Mesothelial cell of epicardium (in vitro differentiated cells): ENCODE results near the gene ATP5IF1. TPM values are rescaled to one million over a fixed set of nuclear protein-coding genes. Genes with fewer than 3 reads are reported as not detected.

Source experiments
- DNase-seq, 2 experiments: peaks; one replicate each; pipeline ENCODE4 v3.0.0; 2021; ENCODE audit warnings: low spot score in 2 of 2; ENCODE audit not compliant: unreplicated experiment in 2 of 2
- H3K27ac Mint-ChIP-seq: 2 replicates; pipeline ENCODE4 v1.8.0; 2021; ENCODE audit warnings: mixed read lengths
- H3K27me3 Mint-ChIP-seq: 2 replicates; pipeline ENCODE4 v1.8.0; 2021; ENCODE audit warnings: low read depth, mixed read lengths
- H3K36me3 Mint-ChIP-seq: 2 replicates; pipeline ENCODE4 v1.8.0; 2021; ENCODE audit warnings: mixed read lengths
- H3K4me1 Mint-ChIP-seq: 2 replicates; pipeline ENCODE4 v1.8.0; 2021; ENCODE audit warnings: mixed read lengths
- H3K4me3 Mint-ChIP-seq: 2 replicates; pipeline ENCODE4 v1.8.0; 2021; ENCODE audit warnings: mild to moderate bottlenecking, moderate library complexity, mixed read lengths
- H3K9me3 Mint-ChIP-seq: 2 replicates; pipeline ENCODE4 v1.8.0; 2021; ENCODE audit warnings: mixed read lengths
- total RNA-seq: library from RNA; stranded (reverse); gene quantifications from 3 replicates; pipeline ENCODE4 v1.2.1, GENCODE V29; 2021
- TF ChIP-seq, protein P1 (sequence below): fragments of 200-600 bp; sonication (generic); IDR thresholded peaks from one replicate; pipeline ENCODE4 v1.5.0; 2021; ENCODE audit warnings: antibody characterized with exemption; ENCODE audit not compliant: unreplicated experiment

The ATP5IF1 gene
- total RNA-seq, 1 donor from 2014 or later = 125 TPM

DNA sequence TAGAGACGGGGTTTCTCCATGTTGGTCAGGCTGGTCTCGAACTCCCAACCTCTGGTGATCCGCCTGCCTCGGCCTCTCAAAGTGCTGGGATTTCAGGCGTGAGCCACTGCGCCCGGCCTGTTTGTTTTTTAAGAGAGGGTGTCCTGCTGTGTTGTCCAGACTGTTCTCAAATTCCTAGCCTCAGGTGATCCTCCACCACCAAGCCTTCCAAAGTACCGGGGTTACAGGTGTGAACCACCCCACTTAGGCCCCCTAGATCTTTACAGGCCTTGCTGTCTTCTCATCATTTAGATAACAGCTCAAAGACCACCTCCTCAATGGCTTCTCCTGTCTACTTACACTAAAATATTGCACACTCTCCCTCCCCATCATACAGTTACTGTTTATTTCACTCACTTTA is 29.7 kb downstream of the ATP5IF1 start:
- no peaks in the 10 kb centered on the region for H3K27me3 Mint-ChIP-seq
- no peak overlapping the region for H3K27ac Mint-ChIP-seq
- DNase-seq = no peak
- no peaks in the 10 kb centered on the region for H3K9me3 Mint-ChIP-seq
- TF ChIP-seq, protein P1, sequence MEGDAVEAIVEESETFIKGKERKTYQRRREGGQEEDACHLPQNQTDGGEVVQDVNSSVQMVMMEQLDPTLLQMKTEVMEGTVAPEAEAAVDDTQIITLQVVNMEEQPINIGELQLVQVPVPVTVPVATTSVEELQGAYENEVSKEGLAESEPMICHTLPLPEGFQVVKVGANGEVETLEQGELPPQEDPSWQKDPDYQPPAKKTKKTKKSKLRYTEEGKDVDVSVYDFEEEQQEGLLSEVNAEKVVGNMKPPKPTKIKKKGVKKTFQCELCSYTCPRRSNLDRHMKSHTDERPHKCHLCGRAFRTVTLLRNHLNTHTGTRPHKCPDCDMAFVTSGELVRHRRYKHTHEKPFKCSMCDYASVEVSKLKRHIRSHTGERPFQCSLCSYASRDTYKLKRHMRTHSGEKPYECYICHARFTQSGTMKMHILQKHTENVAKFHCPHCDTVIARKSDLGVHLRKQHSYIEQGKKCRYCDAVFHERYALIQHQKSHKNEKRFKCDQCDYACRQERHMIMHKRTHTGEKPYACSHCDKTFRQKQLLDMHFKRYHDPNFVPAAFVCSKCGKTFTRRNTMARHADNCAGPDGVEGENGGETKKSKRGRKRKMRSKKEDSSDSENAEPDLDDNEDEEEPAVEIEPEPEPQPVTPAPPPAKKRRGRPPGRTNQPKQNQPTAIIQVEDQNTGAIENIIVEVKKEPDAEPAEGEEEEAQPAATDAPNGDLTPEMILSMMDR = no peak
- H3K4me3 Mint-ChIP-seq = no peak overlapping the region
- H3K4me1 Mint-ChIP-seq = peaks cover 22% of the 10 kb centered on the region
- peaks cover 6% of the 10 kb centered on the region for H3K36me3 Mint-ChIP-seq

DNA sequence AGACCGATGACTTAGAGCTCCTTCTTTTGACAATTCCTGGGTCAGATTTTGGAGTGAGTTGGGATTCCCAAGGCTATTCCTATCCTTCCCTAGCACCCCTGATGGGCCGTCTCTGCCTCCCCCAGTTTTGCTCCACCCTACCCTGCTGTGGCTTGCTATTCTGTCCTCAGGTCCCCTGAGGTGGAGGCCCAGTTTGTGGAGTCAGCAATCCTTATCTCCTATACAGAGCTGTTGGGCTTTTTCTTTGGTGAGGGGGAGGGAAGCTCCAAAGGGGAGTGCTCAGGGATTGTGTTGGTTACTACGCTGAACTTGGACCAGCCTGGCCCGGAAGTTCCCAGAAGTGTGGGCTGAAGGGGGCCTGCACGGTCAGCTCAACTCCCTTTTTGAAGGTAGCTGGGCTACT is 31.0 kb downstream of the ATP5IF1 start:
- no peak overlapping the region for H3K4me3 Mint-ChIP-seq
- no peaks in the 10 kb centered on the region for H3K27me3 Mint-ChIP-seq
- DNase-seq = no peak
- H3K36me3 Mint-ChIP-seq = peaks cover 7% of the 10 kb centered on the region
- TF ChIP-seq, protein P1 = no peak
- peaks cover 13% of the 10 kb centered on the region for H3K4me1 Mint-ChIP-seq
- H3K9me3 Mint-ChIP-seq = no peaks in the 10 kb centered on the region
- no peak overlapping the region for H3K27ac Mint-ChIP-seq

DNA sequence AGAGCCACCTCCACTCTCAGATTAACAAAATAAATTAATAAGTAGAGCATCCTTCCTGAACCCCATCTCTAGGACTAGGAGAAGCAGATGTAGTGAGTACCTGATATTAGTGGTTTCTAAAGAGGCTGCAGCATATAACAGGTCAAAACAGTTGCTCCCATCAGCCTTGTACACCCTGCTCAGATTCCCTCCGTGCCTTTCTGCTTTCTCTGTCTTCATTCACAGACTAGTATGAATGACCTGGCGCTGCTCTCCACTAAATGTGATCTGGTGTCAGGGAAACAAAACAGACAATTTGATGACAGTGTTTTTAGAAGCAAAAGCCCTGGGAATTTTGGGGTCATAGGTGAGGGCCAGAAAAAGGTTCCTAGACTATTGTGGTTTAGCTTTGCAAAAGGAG is 31.7 kb downstream of the ATP5IF1 start:
- no peak for DNase-seq
- peaks cover 7% of the 10 kb centered on the region for H3K36me3 Mint-ChIP-seq
- H3K27ac Mint-ChIP-seq = no peak overlapping the region
- TF ChIP-seq, protein P1 = no peak
- no peaks in the 10 kb centered on the region for H3K9me3 Mint-ChIP-seq
- H3K27me3 Mint-ChIP-seq = no peaks in the 10 kb centered on the region
- peaks cover 13% of the 10 kb centered on the region for H3K4me1 Mint-ChIP-seq
- H3K4me3 Mint-ChIP-seq = no peak overlapping the region

DNA sequence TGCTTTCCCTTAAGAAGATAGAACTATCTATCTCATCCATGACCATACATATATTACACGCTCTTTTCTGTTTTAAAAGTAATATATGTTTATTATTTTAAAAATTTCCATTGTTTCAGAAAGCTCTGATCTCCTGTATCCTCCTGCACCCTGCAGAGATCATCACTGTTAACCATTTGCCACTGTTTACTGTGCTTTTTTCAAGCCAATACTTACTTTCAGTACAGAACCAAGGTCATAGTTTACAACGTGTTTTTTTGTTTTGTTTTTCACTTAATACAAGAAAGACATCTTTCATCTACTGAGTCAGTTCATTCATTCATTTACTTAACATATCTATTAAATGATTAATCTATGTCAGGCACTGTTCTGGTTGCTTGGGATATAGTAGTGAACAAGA is 33.6 kb downstream of the ATP5IF1 start:
- Mint-ChIP-seq H3K27me3 (no peaks in the 10 kb centered on the region), H3K4me1 (peaks cover 8% of the 10 kb centered on the region), H3K36me3 (peaks cover 7% of the 10 kb centered on the region), H3K9me3 (no peaks in the 10 kb centered on the region), H3K27ac (no peak overlapping the region), H3K4me3 (no peak overlapping the region)
- TF ChIP-seq, protein P1 = no peak
- DNase-seq = no peak

DNA sequence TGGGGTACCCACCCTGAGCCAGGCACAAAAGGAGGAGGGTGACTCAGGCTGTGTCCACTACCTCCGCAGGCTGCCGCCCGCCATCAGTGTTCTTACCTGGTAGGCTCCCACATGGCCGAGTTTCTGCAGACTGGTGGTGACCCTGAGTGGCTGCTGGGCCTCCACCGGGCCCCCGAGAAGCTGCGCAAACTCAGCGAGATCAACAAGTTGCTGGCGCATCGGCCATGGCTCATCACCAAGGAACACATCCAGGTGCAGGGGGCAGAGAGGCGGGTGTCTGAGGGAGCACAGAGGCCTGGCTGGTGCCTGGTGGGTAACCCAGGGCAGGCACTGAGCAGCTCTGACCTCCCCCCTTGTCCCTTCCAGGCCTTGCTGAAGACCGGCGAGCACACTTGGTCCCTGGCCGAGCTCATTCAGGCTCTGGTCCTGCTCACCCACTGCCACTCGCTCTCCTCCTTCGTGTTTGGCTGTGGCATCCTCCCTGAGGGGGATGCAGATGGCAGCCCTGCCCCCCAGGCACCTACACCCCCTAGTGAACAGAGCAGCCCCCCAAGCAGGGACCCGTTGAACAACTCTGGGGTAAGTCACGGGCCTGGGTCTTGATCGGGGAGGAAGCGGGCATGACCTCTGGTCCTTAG is 36.4 kb downstream of the ATP5IF1 start:
- H3K36me3 Mint-ChIP-seq = peaks cover 13% of the 10 kb centered on the region
- TF ChIP-seq, protein P1 = no peak
- no peaks in the 10 kb centered on the region for H3K4me1 Mint-ChIP-seq
- no peak overlapping the region for H3K4me3 Mint-ChIP-seq
- no peak for DNase-seq
- H3K27me3 Mint-ChIP-seq = no peaks in the 10 kb centered on the region
- no peaks in the 10 kb centered on the region for H3K9me3 Mint-ChIP-seq
- H3K27ac Mint-ChIP-seq = no peak overlapping the region
